Cardiac fibroblast (primary cell): ENCODE results near the gene SPTBN4.
"Not testable (repeated sequence)": the region's sequence is repeated elsewhere in the genome, so short reads cannot be mapped to it uniquely, and the experiment has no call there.

ENCODE experiments used
- DNase-seq, 2 donors: peaks; one replicate each; pipeline versions ENCODE4 v3.0.0 to v3.0.0-alpha.2; 2010; ENCODE audit warnings: low read depth in 2 of 2
- H3K4me3 ChIP-seq, 2 donors: replicated peaks in 1 of 2; 1 replicate in 1 of 2; 2 replicates in 1 of 2; pipeline ENCODE4 v1.5.1; 2011; ENCODE audit warnings: low read depth in 2 of 2, low read length in 2 of 2, mild to moderate bottlenecking in 2 of 2, moderate library complexity in 1 of 2
- CTCF ChIP-seq: IDR thresholded peaks from one replicate; pipeline ENCODE4 v1.5.1; 2011; ENCODE audit warnings: low read depth, mild to moderate bottlenecking, low read length, inconsistent platforms

Gene SPTBN4

GRCh38 chr19:40553885-40554857 is 87.4 kb downstream of the SPTBN4 start:
- no peak for TF ChIP-seq CTCF
- no peak overlapping the region for H3K4me3 ChIP-seq
- no peak for DNase-seq

GRCh38 chr19:40555978-40556689 is 89.3 kb downstream of the SPTBN4 start:
- no peak overlapping the region for H3K4me3 ChIP-seq
- DNase-seq, result no peak
- no peak for TF ChIP-seq CTCF

GRCh38 chr19:40556953-40557530 is 90.2 kb downstream of the SPTBN4 start:
- no peak overlapping the region for H3K4me3 ChIP-seq
- no peak for DNase-seq
- TF ChIP-seq CTCF, result no peak

GRCh38 chr19:40559394-40559793 is 92.6 kb downstream of the SPTBN4 start:
- no peak for DNase-seq
- H3K4me3 ChIP-seq, result no peak overlapping the region
- no peak for TF ChIP-seq CTCF

- TF ChIP-seq CTCF, result no peak
- no peak overlapping the region for H3K4me3 ChIP-seq
- DNase-seq, result no peak
Measured at GRCh38 chr19:40560092-40560507, 93.3 kb downstream of the SPTBN4 start.

- no peak overlapping the region for H3K4me3 ChIP-seq
- TF ChIP-seq CTCF, result no peak
- no peak for DNase-seq
Measured at GRCh38 chr19:40561947-40562346, 95.1 kb downstream of the SPTBN4 start.

- not testable (repeated sequence) for DNase-seq, H3K4me3 ChIP-seq
Measured at GRCh38 chr19:40564535-40564934, 97.7 kb downstream of the SPTBN4 start.
